ENCODE measurements around the gene OAF. TPM values are rescaled to one million over a fixed set of nuclear protein-coding genes. Genes with fewer than 3 reads are reported as not detected.
"Not testable (repeated sequence)": the region's sequence is repeated elsewhere in the genome, so short reads cannot be mapped to it uniquely, and the experiment has no call there.

Gene OAF
- total and polyA plus RNA-seq, 5 donors: 21.6 to 57.1 (median 43.1) TPM

DNA sequence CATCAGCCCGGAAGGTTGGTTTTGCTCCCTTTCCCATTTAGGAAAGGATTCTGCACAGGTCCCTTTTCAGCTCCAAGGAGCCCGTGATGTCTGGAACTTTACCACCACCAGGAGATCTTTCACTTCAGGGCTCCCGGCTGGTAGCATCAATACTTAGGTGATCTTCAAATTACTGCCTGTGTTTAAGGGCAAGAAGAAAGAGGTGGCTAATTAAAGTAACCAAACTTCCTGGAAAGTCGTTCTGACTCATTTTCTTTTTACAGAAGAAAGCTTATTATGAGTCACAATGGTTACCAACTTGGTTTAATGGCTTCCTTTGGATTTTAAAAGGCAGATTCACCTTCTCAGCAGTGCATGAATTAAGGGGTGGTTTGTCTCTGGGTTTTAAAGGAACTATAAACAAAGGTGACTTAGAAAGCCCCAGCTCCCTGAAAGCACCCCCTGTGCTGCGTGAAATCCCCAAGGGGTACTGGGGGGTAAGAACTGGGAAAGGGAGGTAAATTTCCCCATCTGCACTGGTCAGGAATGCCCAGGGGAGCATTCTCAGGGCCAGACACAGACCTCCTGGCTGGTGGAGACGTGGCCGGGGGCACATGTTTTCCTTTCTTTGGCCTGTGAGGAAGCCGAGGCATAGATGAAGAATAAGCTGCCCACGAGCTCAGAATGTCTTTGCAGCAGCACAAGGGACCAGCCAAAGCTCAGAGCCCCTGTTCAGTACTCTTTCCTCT is 37.9 kb downstream of the OAF start:
- ATAC-seq (no peak), DNase-seq (no peak)
- H3K27ac ChIP-seq (ENCODE audit: low read length): no peak overlapping the region
- WGBS: 62% methylated on average over 9 of the region's 9 CpGs
- H3K4me1 ChIP-seq (ENCODE audit: control insufficient read depth, insufficient read depth, low read length): no peaks in the 10 kb centered on the region
- intact Hi-C loops (cut with DNase I): no loop called here
- H3K27me3 ChIP-seq (ENCODE audit: control insufficient read depth, insufficient read depth): peaks cover 3% of the 10 kb centered on the region
- no peak overlapping the region for H3K4me3 ChIP-seq (ENCODE audit: low read length)
- H3K9me3 ChIP-seq (ENCODE audit: control insufficient read depth, low read length): no peaks in the 10 kb centered on the region

DNA sequence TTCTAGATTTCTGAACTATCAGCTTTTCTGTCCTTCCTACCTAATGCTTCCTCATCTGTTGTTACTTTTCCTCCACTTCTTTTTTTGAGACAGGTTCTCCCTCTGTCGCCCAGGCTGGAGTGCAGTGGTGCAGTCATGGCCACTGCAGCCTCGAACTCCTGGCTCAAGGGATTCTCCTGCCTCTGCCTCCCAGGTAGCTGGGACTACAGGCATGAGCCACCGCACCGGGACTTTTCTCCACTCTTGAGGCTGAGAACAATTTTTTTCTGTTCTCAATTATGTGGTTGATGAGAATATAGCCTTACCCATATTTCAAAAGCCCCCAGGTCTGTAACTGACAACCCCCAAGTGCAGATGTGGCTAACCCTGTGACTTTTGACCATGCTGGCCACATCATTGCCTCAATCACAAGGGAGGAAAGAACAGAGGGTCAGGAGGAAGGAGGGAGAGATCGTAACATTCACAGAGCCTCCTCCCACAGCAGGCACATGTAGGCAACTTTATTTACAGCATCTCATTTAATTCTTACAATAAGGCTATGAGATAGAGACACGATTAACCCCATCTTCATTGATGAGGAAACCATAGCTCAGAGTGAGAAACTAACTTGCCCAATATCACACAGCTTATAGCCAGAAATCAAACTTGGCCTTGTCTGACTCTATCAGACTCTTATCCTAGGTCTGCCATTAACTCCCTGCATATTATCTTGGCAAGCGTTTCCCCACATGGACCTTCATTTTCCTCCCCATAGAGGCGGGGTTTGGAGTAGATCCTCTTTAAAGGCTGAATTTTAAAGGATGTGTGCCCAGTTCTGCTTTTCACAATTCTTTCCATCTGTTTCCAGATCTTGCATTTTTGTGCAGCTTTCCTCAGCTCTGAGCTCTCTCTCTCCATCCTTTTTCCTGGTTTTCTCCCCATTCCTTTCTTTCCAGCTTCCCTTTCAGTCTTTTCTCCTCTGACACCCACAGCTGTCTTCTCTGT is 38.7 kb downstream of the OAF start:
- 78% methylated on average over 8 of the region's 8 CpGs for WGBS
- intact Hi-C loops (cut with DNase I): no loop called here
- H3K4me1 ChIP-seq (ENCODE audit: control insufficient read depth, insufficient read depth, low read length): no peaks in the 10 kb centered on the region
- ATAC-seq (no peak), DNase-seq (no peak)
- H3K9me3 ChIP-seq (ENCODE audit: control insufficient read depth, low read length): no peaks in the 10 kb centered on the region
- H3K4me3 ChIP-seq (ENCODE audit: low read length): no peak overlapping the region
- peaks cover 3% of the 10 kb centered on the region for H3K27me3 ChIP-seq (ENCODE audit: control insufficient read depth, insufficient read depth)
- no peak overlapping the region for H3K27ac ChIP-seq (ENCODE audit: low read length)

DNA sequence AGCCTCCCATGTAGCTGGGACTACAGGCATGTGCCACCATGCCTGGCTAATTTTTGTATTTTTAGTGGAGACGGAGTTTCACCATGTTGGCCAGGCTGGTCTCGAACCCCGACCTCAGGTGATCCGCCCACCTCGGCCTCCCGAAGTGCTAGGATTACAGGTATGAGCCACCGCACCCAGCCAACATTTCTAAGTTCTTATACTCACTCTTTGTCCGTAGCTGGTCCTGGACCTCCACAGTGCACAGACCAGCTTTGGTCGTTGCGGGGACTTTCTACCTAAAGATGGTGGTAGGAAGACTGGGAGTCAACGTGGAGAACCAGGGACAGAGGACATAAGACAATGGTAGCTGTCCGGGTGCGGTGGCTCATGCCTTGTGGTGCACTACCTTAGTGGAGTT is 42.5 kb downstream of the OAF start:
- ATAC-seq: not testable (repeated sequence)

DNA sequence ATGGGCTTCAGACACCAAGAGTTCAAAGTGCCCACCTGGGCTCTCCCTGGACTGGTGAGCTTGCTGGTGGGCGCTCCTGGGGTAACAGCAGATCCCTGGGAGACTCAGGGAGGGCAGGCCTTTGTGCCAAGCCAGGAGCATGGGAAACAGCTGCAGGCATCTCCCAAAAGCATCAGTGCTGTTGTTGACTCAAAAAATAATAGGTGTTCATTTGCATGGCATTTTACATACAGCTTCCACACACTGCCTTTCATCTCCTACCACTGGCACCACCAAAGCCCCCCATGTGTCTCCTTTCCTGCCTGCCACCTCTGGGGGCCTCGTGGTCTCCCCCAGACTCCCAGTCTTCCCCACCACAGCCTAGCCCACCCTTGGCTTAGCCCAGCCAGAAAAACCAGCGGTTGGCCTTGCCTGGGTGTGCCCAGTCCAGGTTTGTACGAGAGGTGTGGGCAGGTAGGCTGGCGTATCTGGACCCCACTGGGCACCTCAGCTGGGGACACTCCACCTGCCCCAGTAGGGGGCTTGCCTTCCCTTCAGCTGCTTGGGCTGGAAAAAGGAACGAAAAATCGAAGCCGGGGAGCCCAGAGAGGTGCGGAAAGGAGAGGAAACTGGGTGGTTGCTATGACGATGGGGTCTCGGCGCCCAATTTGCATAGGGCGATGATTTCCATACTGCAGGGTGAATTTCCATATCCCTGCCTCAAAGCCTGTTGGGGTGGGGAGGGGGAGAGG is 44.1 kb downstream of the OAF start:
- Histone ChIP-seq H3K27me3 (ENCODE audit: control insufficient read depth, insufficient read depth) (no peaks in the 10 kb centered on the region), H3K4me3 (ENCODE audit: low read length) (no peak overlapping the region), H3K27ac (ENCODE audit: low read length) (no peak overlapping the region), H3K4me1 (ENCODE audit: control insufficient read depth, insufficient read depth, low read length) (peaks cover 2% of the 10 kb centered on the region), H3K9me3 (ENCODE audit: control insufficient read depth, low read length) (no peaks in the 10 kb centered on the region)
- ATAC-seq: no peak
- intact Hi-C loops (cut with DNase I): no loop called here
- no peak for DNase-seq
- WGBS: 27% methylated on average over 13 of the region's 13 CpGs

More for the DNA sequence above, 42.5 kb downstream of the OAF start:
- H3K27me3 ChIP-seq (ENCODE audit: control insufficient read depth, insufficient read depth); H3K4me1 ChIP-seq (ENCODE audit: control insufficient read depth, insufficient read depth, low read length); H3K27ac ChIP-seq (ENCODE audit: low read length); H3K4me3 ChIP-seq (ENCODE audit: low read length); H3K9me3 ChIP-seq (ENCODE audit: control insufficient read depth, low read length); DNase-seq; intact Hi-C loops (cut with DNase I): not testable (repeated sequence)
- WGBS: 92% methylated on average over 13 of the region's 13 CpGs

DNA sequence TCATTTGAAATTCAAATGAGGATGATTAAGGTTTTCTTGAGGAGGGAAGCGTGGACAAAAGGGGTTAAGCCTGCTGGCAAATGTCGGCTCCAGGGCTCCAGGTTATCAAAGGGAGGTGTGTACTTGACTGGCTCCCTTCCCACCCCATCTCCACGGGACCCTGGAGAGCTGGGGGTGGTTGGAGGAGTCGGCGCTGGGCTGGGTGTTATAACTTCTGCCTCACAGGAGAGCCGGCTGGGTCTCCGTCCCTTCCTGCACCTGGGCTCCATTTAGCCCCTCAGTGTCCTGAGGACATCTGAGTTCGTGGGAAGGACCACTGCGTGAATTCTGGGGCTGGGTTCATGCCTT is 44.7 kb downstream of the OAF start:
- Histone ChIP-seq H3K4me1 (ENCODE audit: control insufficient read depth, insufficient read depth, low read length) (peaks cover 2% of the 10 kb centered on the region), H3K27ac (ENCODE audit: low read length) (no peak overlapping the region), H3K27me3 (ENCODE audit: control insufficient read depth, insufficient read depth) (no peaks in the 10 kb centered on the region), H3K9me3 (ENCODE audit: control insufficient read depth, low read length) (no peaks in the 10 kb centered on the region), H3K4me3 (ENCODE audit: low read length) (no peak overlapping the region)
- no peak for DNase-seq
- intact Hi-C loops (cut with DNase I): no loop called here
- WGBS: 13% methylated on average over 9 of the region's 9 CpGs
- no peak for ATAC-seq

DNA sequence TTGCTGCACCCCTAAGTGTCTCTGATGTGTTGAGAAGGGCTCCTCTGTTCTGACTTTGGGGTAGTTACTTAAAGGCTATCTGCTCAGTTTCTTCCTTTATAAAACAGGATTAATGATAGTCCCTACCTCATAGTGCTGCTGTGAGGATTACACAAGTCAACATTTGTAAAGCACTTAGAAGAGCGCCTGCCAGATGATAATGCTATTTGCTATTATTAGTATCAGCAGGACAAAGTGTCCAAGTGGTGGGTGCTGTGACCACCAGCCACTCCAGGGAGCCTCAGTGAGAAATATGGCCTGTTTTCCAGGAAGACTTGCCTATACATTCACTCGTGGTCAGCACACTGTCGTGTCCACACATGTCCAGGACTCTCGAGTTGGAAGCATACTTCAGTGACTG is 45.3 kb downstream of the OAF start:
- H3K4me1 ChIP-seq (ENCODE audit: control insufficient read depth, insufficient read depth, low read length): peaks cover 2% of the 10 kb centered on the region
- DNase-seq (no peak), ATAC-seq (peak; percentile 66 to 70)
- no peak overlapping the region for H3K4me3 ChIP-seq (ENCODE audit: low read length)
- H3K9me3 ChIP-seq (ENCODE audit: control insufficient read depth, low read length): no peaks in the 10 kb centered on the region
- intact Hi-C loops (cut with DNase I): no loop called here
- peak overlapping the region; percentile 30 for H3K27ac ChIP-seq (ENCODE audit: low read length)
- 32% methylated on average over 4 of the region's 4 CpGs for WGBS
- H3K27me3 ChIP-seq (ENCODE audit: control insufficient read depth, insufficient read depth): no peaks in the 10 kb centered on the region

DNA sequence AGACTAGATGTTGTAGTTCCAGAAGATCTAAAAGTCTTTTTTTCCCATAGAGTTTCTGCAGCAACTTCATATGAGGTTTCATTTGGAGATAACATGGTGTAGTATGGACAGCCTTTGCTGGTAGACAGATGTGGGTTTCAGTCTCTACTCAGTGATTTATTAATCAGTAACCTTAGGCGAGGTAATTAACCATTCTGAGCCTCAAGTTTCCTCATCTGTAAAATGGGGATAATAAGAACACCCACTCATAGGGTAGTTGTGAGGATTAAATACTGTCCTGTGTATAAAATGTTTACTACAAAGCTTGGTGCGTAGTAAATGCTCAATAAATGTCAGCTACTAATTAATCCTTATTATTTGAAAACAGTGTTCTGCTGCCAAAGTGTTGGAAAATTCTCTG is 45.9 kb downstream of the OAF start:
- no peak overlapping the region for H3K4me3 ChIP-seq (ENCODE audit: low read length)
- H3K27me3 ChIP-seq (ENCODE audit: control insufficient read depth, insufficient read depth): no peaks in the 10 kb centered on the region
- 85% methylated on average over 2 of the region's 2 CpGs for WGBS
- ATAC-seq (no peak), DNase-seq (no peak)
- no peaks in the 10 kb centered on the region for H3K9me3 ChIP-seq (ENCODE audit: control insufficient read depth, low read length)
- intact Hi-C loops (cut with DNase I): no loop called here
- H3K4me1 ChIP-seq (ENCODE audit: control insufficient read depth, insufficient read depth, low read length): peaks cover 2% of the 10 kb centered on the region
- H3K27ac ChIP-seq (ENCODE audit: low read length): no peak overlapping the region

DNA sequence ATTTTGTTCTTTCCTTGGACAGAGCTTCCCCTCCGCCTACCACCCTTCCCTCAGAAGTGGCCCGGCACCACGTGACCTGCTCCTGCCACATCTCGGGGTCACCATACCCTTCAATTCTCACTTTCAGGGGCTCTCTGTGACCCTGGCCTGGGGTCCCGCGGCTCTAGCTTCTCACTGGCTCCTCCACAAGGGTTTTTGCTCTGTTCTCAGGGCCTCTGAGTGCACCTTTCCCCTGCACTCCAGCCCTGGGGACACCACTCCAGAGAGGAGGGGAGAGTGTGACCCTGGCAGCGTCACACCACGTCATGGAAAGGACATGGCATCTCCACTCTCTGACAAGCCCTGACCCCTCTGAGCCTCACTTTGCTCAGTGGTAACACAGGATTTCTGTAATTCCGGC is 46.5 kb downstream of the OAF start:
- Histone ChIP-seq H3K9me3 (ENCODE audit: control insufficient read depth, low read length) (no peaks in the 10 kb centered on the region), H3K27me3 (ENCODE audit: control insufficient read depth, insufficient read depth) (no peaks in the 10 kb centered on the region), H3K27ac (ENCODE audit: low read length) (no peak overlapping the region), H3K4me1 (ENCODE audit: control insufficient read depth, insufficient read depth, low read length) (peaks cover 2% of the 10 kb centered on the region), H3K4me3 (ENCODE audit: low read length) (no peak overlapping the region)
- DNase-seq: no peak
- intact Hi-C loops (cut with DNase I): no loop called here
- ATAC-seq: peak in 1 of 2 donors; percentile 34
- WGBS: 79% methylated on average over 9 of the region's 9 CpGs

DNA sequence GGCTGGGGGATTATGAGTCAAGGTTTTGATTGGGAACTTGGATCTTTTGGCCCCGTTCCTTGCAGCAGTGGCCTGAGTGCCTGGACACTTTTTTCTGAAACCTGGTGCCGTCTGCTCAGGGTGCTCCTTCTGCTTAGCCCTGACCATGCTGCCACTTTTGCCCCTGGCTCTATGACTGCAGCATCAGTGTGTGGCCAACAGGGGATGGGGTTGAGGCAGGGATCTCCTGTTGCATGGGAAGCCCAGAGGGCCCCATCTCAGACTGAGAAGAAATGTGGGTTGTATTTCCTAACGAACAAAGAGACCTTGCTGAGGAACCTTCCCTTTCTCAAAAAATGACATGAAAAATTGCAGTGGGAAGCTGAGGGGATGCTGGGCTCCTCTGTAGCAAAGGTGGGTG is 47.8 kb downstream of the OAF start:
- Histone ChIP-seq H3K4me3 (ENCODE audit: low read length) (no peak overlapping the region), H3K27ac (ENCODE audit: low read length) (no peak overlapping the region), H3K27me3 (ENCODE audit: control insufficient read depth, insufficient read depth) (no peaks in the 10 kb centered on the region), H3K9me3 (ENCODE audit: control insufficient read depth, low read length) (no peaks in the 10 kb centered on the region), H3K4me1 (ENCODE audit: control insufficient read depth, insufficient read depth, low read length) (peaks cover 2% of the 10 kb centered on the region)
- DNase-seq: no peak
- no peak for ATAC-seq
- intact Hi-C loops (cut with DNase I): no loop called here
- 86% methylated on average over 3 of the region's 3 CpGs for WGBS

DNA sequence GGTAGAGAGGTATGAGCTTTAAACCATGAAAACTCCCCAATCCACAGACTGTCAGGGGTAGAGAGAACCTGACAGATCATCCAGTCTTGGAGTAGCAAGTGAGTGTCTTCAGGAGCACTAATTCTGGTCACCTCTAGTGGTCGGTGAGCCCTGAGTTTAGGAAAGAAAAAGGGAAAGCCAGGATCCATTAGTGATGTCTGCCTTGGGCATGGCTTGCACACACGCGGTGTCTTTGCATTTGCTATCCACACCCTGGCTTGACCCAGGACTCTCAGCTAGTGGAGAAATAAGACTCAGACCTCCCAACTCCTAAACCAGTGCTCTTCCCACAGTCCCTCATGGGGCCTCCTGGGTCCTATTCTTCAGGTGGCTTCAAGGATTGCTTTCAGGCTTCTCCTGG is 48.4 kb downstream of the OAF start:
- DNase-seq (no peak), ATAC-seq (no peak)
- Histone ChIP-seq H3K27me3 (ENCODE audit: control insufficient read depth, insufficient read depth) (no peaks in the 10 kb centered on the region), H3K4me1 (ENCODE audit: control insufficient read depth, insufficient read depth, low read length) (peaks cover 2% of the 10 kb centered on the region), H3K4me3 (ENCODE audit: low read length) (no peak overlapping the region), H3K9me3 (ENCODE audit: control insufficient read depth, low read length) (no peaks in the 10 kb centered on the region), H3K27ac (ENCODE audit: low read length) (no peak overlapping the region)
- intact Hi-C loops (cut with DNase I): no loop called here
- 91% methylated on average over 3 of the region's 3 CpGs for WGBS
